Measurements from ENCODE around the gene SPATC1L. TPM values are rescaled to one million over a fixed set of nuclear protein-coding genes. Genes with fewer than 3 reads are reported as not detected.

The SPATC1L gene
- total and polyA plus RNA-seq, 4 experiments from 2014 or later = 6.0 to 6.9 (median 6.6) TPM

Other genes starting within 250 kb of the SPATC1L start
- gene COL6A1, start 202.7 kb downstream of the SPATC1L start, total RNA-seq = 1 to 10 TPM; 5.2 to 6.0 TPM
- under 1 TPM in 1 of 2 donors, not detected in 1; 0.87 TPM for gene COL6A1, start 202.7 kb downstream of the SPATC1L start, polyA plus RNA-seq
- 10 to 100 TPM; 21.8 to 25.7 TPM for gene COL6A2, start 86.3 kb downstream of the SPATC1L start, total RNA-seq
- 1 to 10 TPM in 1 of 2 donors, under 1 TPM in 1; 0.77 to 1.5 TPM for gene COL6A2, start 86.3 kb downstream of the SPATC1L start, polyA plus RNA-seq
- 1 to 10 TPM; 1.3 to 1.7 TPM for gene FTCD, start 28.9 kb downstream of the SPATC1L start, total RNA-seq
- not detected for gene FTCD, start 28.9 kb downstream of the SPATC1L start, polyA plus RNA-seq
- gene LSS, start 44.3 kb upstream of the SPATC1L start, total RNA-seq = 10 to 100 TPM; 53.2 to 54.5 TPM
- gene LSS, start 44.3 kb upstream of the SPATC1L start, polyA plus RNA-seq = 10 to 100 TPM; 15.3 to 16.9 TPM
- 100 to 1,000 TPM; 155 to 168 TPM for gene MCM3AP, start 101.2 kb upstream of the SPATC1L start, total RNA-seq
- gene MCM3AP, start 101.2 kb upstream of the SPATC1L start, polyA plus RNA-seq = 10 to 100 TPM; 14.9 to 45.6 TPM
- 10 to 100 TPM; 11.5 to 14.7 TPM for gene YBEY, start 101.9 kb upstream of the SPATC1L start, total RNA-seq
- 10 to 100 TPM; 15.5 to 18.9 TPM for gene YBEY, start 101.9 kb upstream of the SPATC1L start, polyA plus RNA-seq
- gene C21orf58, start 139.4 kb upstream of the SPATC1L start, total RNA-seq = 1 to 10 TPM; 8.2 to 9.4 TPM
- gene C21orf58, start 139.4 kb upstream of the SPATC1L start, polyA plus RNA-seq = 1 to 10 TPM in 1 of 2 donors, under 1 TPM in 1; 0.35 to 1.1 TPM
- 10 to 100 TPM; 46.9 to 52.1 TPM for gene PCNT, start 139.7 kb upstream of the SPATC1L start, total RNA-seq
- gene PCNT, start 139.7 kb upstream of the SPATC1L start, polyA plus RNA-seq = 10 to 100 TPM in 1 of 2 donors, 1 to 10 TPM in 1; 2.0 to 25.2 TPM